Measurements from ENCODE around the gene C17orf107. TPM values are rescaled to one million over a fixed set of nuclear protein-coding genes. Genes with fewer than 3 reads are reported as not detected.

The C17orf107 gene
- total RNA-seq, 1 experiment from 2014 or later = 1.0 TPM

DNA sequence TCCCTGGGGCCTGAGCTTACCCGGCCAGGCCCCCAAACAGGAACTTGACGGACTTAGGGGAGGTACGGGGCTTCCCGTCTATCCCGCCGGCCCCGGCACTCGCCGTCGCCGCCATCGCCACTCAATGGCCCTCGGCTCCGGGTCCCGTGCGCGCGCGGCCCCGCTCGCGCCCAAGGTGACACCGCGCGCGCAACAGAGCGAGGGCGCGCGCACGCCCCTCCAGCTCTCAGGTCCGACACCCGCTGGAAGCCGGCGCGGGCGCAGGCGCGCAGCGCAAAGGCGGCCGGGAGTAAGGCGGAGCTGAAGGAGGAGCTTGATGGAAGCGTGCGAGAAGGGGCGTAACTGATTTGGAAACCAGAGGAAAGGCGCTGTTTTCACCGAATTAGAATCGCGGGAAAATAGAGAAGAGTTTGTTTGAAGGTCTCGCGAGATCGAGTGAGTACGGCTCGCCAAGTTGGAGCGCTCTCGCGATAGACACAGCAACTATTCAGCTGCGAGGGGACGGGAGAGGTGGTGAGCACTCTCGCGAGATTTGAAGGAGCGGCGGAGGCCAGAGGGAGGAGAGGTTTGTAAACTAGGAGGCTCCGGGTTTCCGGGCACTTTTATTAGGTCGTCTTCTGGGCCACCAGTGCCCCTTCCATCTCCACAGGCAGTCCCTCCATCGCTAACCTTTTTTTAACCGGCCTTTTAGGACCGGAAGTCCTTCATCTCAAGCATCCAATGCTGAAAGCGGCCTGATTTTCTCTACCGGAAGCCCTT lies 40.6 kb downstream of the C17orf107 start, which contains the start of the genes RNF167 and SLC25A11:
RNF167 (plus strand) TSS at position 473 of the 759 bp plus-strand sequence. CDS start 642 bp downstream, outside the sequence.
SLC25A11 (minus strand) TSS at position 251 of the 759 bp plus-strand sequence; CDS start at position 115, 136 bp downstream.
- peaks cover 5% of the 10 kb centered on the region for H3K4me1 Mint-ChIP-seq (ENCODE audit: low read depth, unreplicated experiment)
- CTCF ChIA-PET = interaction anchor here (0.7 to 2.2 kb wide), 5 partner anchors 10 to 230 kb away, joined by 3 to 19 read pairs (median 3); partner anchors contain the start of genes ARRB2 and SPAG7

GRCh38 chr17:4940555-4941318 lies 41.4 kb downstream of the C17orf107 start:
- Mint-ChIP-seq H3K36me3 (ENCODE audit: insufficient read depth, unreplicated experiment) (peaks cover 31% of the 10 kb centered on the region), H3K27me3 (ENCODE audit: insufficient read depth, unreplicated experiment) (no peaks in the 10 kb centered on the region), H3K9me3 (ENCODE audit: unreplicated experiment) (no peaks in the 10 kb centered on the region), H3K4me1 (ENCODE audit: low read depth, unreplicated experiment) (peaks cover 5% of the 10 kb centered on the region), H3K27ac (ENCODE audit: unreplicated experiment) (peak overlapping the region; percentile 89), H3K4me3 (ENCODE audit: unreplicated experiment) (peak overlapping the region; percentile 87)
- peak in 1 of 2 experiments; percentile 79 for DNase-seq
- H3K27me3 ChIP-seq (replicated peaks; ENCODE audit: control insufficient read depth, insufficient read depth, low read length) = no peaks in the 10 kb centered on the region
- no peaks in the 10 kb centered on the region; the same call in 1 of the 2 replicates for H3K36me3 ChIP-seq (ENCODE audit: control insufficient read depth, insufficient read depth, low read length)
- no peaks in the 10 kb centered on the region for H3K9me3 ChIP-seq
- intact Hi-C loops (cut with micrococcal nuclease; ENCODE audit: unreplicated experiment) = loop anchor here (1.0 to 2.0 kb wide), 2 partner anchors 9 to 26 kb away; partner anchors contain the start of gene SPAG7
- CTCF ChIA-PET = interaction anchor here (0.7 to 2.2 kb wide), 4 partner anchors 9 to 231 kb away, joined by 3 to 19 read pairs (median 5); partner anchors contain the start of genes ARRB2 and SPAG7
- no peaks in the 10 kb centered on the region for H3K4me1 ChIP-seq
- POLR2A ChIA-PET = interaction anchor here (0.5 to 2.6 kb wide), 8 partner anchors 11 to 293 kb away, joined by 3 to 54 read pairs (median 8); partner anchors contain the start of genes ENO3, KIF1C and SPAG7
- no peak for TF ChIP-seq CTCF (IDR thresholded peaks at IDR 0.05; ENCODE audit: insufficient read depth in 1 of 2, low read depth in 1 of 2, low read length in 1 of 2, severe bottlenecking in 1 of 2, unreplicated experiment in 1 of 2)
- peak overlapping the region; percentile 73 for H3K4me3 ChIP-seq (ENCODE audit: low read depth, low read length)
- BruUV-seq (replicated peaks) = TSS peak; percentile 80

More for the DNA sequence above, 40.6 kb downstream of the C17orf107 start, which contains the start of the genes RNF167 and SLC25A11:
- peak within 1 kb of the TSS; percentile 87 for H3K4me3 Mint-ChIP-seq (ENCODE audit: unreplicated experiment)
- Histone ChIP-seq H3K4me1 (no peaks in the 10 kb centered on the region), H3K4me3 (ENCODE audit: low read depth, low read length) (peak within 1 kb of the TSS; percentile 73), H3K36me3 (ENCODE audit: control insufficient read depth, insufficient read depth, low read length) (no peaks in the 10 kb centered on the region), H3K27me3 (replicated peaks; ENCODE audit: control insufficient read depth, insufficient read depth, low read length) (no peaks in the 10 kb centered on the region), H3K9me3 (no peaks in the 10 kb centered on the region)
- peak; percentile 91 to 94 for DNase-seq
- H3K27ac Mint-ChIP-seq (ENCODE audit: unreplicated experiment) = peak within 1 kb of the TSS; percentile 89
- intact Hi-C loops (cut with micrococcal nuclease; ENCODE audit: unreplicated experiment) = loop anchor here (1.0 to 2.0 kb wide), 3 partner anchors 9 to 31 kb away; partner anchors contain the start of gene SPAG7
- H3K27me3 Mint-ChIP-seq (ENCODE audit: insufficient read depth, unreplicated experiment) = no peaks in the 10 kb centered on the region
- POLR2A ChIA-PET = interaction anchor here (0.6 to 2.6 kb wide), 10 partner anchors 12 to 301 kb away, joined by 3 to 54 read pairs (median 5); partner anchors contain the start of genes ENO3, KIF1C and SPAG7
- H3K9me3 Mint-ChIP-seq (ENCODE audit: unreplicated experiment) = no peaks in the 10 kb centered on the region
- no peak for TF ChIP-seq CTCF (IDR thresholded peaks at IDR 0.05; ENCODE audit: insufficient read depth in 1 of 2, low read depth in 1 of 2, low read length in 1 of 2, severe bottlenecking in 1 of 2, unreplicated experiment in 1 of 2)
- no TSS peak for BruUV-seq (replicated peaks)
- peaks cover 24% of the 10 kb centered on the region for H3K36me3 Mint-ChIP-seq (ENCODE audit: insufficient read depth, unreplicated experiment)

DNA sequence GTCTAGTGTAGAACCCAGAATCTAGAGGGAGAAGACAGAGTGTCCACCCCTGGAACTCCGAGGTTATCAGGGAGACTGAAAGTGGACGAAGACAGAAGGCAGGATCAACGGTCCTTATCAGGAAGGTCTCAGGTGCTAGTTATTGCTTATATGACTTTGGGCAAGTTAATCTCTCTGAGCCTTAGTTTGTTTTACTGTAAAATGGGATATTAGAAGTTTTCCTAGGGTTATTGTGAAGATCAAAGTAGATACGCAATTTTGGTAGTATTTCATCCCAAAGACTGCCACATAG lies 41.9 kb downstream of the C17orf107 start:
- Histone ChIP-seq H3K4me1 (0 out of 2 replicates have a peak, but pooled peaks cover 1% of the 10 kb centered on the region), H3K36me3 (ENCODE audit: control insufficient read depth, insufficient read depth, low read length) (no peaks in the 10 kb centered on the region; the same call in 1 of the 2 replicates), H3K27me3 (replicated peaks; ENCODE audit: control insufficient read depth, insufficient read depth, low read length) (no peaks in the 10 kb centered on the region), H3K9me3 (no peaks in the 10 kb centered on the region), H3K4me3 (ENCODE audit: low read depth, low read length) (peak overlapping the region; percentile 73)
- Mint-ChIP-seq H3K9me3 (ENCODE audit: unreplicated experiment) (no peaks in the 10 kb centered on the region), H3K4me1 (ENCODE audit: low read depth, unreplicated experiment) (peaks cover 5% of the 10 kb centered on the region), H3K27ac (ENCODE audit: unreplicated experiment) (peak overlapping the region; percentile 89), H3K4me3 (ENCODE audit: unreplicated experiment) (peak overlapping the region; percentile 87), H3K27me3 (ENCODE audit: insufficient read depth, unreplicated experiment) (no peaks in the 10 kb centered on the region), H3K36me3 (ENCODE audit: insufficient read depth, unreplicated experiment) (peaks cover 35% of the 10 kb centered on the region)
- ChIA-PET POLR2A (no interaction called here), CTCF (no interaction called here)
- no peak for TF ChIP-seq CTCF (IDR thresholded peaks at IDR 0.05; ENCODE audit: insufficient read depth in 1 of 2, low read depth in 1 of 2, low read length in 1 of 2, severe bottlenecking in 1 of 2, unreplicated experiment in 1 of 2)
- intact Hi-C loops (cut with micrococcal nuclease; ENCODE audit: unreplicated experiment) = loop anchor here (2.0 kb wide), 1 partner anchor 26 kb away; the partner anchor contains the start of gene SPAG7
- BruUV-seq (replicated peaks) = no TSS peak
- DNase-seq = no peak
